ENCODE results near the gene PPDPF.

The PPDPF gene

GRCh38 chr20:63548542-63548941 lies 28.0 kb downstream of the PPDPF start:
- no peak for TF ChIP-seq SPI1 (IDR thresholded peaks at IDR 0.05; ENCODE audit: borderline replicate concordance, low read depth)
- TF ChIP-seq CTCF (IDR thresholded peaks at IDR 0.05; ENCODE audit: insufficient read depth, low read length) = no peak
- TF ChIP-seq REST (IDR thresholded peaks at IDR 0.05; ENCODE audit: insufficient replicate concordance, low read depth) = no peak
- no peak for TF ChIP-seq POLR2AphosphoS5 (IDR thresholded peaks at IDR 0.05; ENCODE audit: low read depth)
- TF ChIP-seq GABPA (IDR thresholded peaks at IDR 0.05; ENCODE audit: low read depth) = no peak
- Histone ChIP-seq H3K27me3 (ENCODE audit: insufficient read depth, poor library complexity, severe bottlenecking) (peaks cover 65% of the 10 kb centered on the region), H3K27ac (replicated peaks) (no peak overlapping the region), H3K4me3 (replicated peaks; ENCODE audit: insufficient read depth, low read length) (no peak overlapping the region)
- DNase-seq (ENCODE audit: low read depth in 1 of 2, low spot score in 1 of 2) = no peak

- DNase-seq (ENCODE audit: low read depth in 1 of 2, low spot score in 1 of 2) = no peak
- H3K27me3 ChIP-seq (ENCODE audit: insufficient read depth, poor library complexity, severe bottlenecking) = peaks cover 65% of the 10 kb centered on the region
- no peak for TF ChIP-seq CTCF (IDR thresholded peaks at IDR 0.05; ENCODE audit: insufficient read depth, low read length)
- no peak for TF ChIP-seq SPI1 (IDR thresholded peaks at IDR 0.05; ENCODE audit: borderline replicate concordance, low read depth)
- TF ChIP-seq POLR2AphosphoS5 (IDR thresholded peaks at IDR 0.05; ENCODE audit: low read depth) = no peak
- TF ChIP-seq REST (IDR thresholded peaks at IDR 0.05; ENCODE audit: insufficient replicate concordance, low read depth) = no peak
- no peak for TF ChIP-seq GABPA (IDR thresholded peaks at IDR 0.05; ENCODE audit: low read depth)
- H3K27ac ChIP-seq (replicated peaks) = no peak overlapping the region
- H3K4me3 ChIP-seq (replicated peaks; ENCODE audit: insufficient read depth, low read length) = no peak overlapping the region
Measured at GRCh38 chr20:63549019-63549418, 28.5 kb downstream of the PPDPF start.

GRCh38 chr20:63549679-63550282 lies 29.2 kb downstream of the PPDPF start:
- H3K27me3 ChIP-seq (ENCODE audit: insufficient read depth, poor library complexity, severe bottlenecking) = peaks cover 67% of the 10 kb centered on the region
- DNase-seq (ENCODE audit: low read depth in 1 of 2, low spot score in 1 of 2) = no peak
- no peak overlapping the region for H3K4me3 ChIP-seq (replicated peaks; ENCODE audit: insufficient read depth, low read length)
- no peak overlapping the region for H3K27ac ChIP-seq (replicated peaks)
- no peak for TF ChIP-seq SPI1 (IDR thresholded peaks at IDR 0.05; ENCODE audit: borderline replicate concordance, low read depth)
- TF ChIP-seq CTCF (IDR thresholded peaks at IDR 0.05; ENCODE audit: insufficient read depth, low read length) = no peak
- TF ChIP-seq POLR2AphosphoS5 (IDR thresholded peaks at IDR 0.05; ENCODE audit: low read depth) = no peak
- TF ChIP-seq REST (IDR thresholded peaks at IDR 0.05; ENCODE audit: insufficient replicate concordance, low read depth) = no peak
- no peak for TF ChIP-seq GABPA (IDR thresholded peaks at IDR 0.05; ENCODE audit: low read depth)

All from HL-60 (cell line).